ENCODE results near the gene NRG2. TPM values are rescaled to one million over a fixed set of nuclear protein-coding genes. Genes with fewer than 3 reads are reported as not detected.

The NRG2 gene
- total RNA-seq, 1 experiment from 2014 or later, result 0.91 TPM

- TF ChIP-seq, protein P1, sequence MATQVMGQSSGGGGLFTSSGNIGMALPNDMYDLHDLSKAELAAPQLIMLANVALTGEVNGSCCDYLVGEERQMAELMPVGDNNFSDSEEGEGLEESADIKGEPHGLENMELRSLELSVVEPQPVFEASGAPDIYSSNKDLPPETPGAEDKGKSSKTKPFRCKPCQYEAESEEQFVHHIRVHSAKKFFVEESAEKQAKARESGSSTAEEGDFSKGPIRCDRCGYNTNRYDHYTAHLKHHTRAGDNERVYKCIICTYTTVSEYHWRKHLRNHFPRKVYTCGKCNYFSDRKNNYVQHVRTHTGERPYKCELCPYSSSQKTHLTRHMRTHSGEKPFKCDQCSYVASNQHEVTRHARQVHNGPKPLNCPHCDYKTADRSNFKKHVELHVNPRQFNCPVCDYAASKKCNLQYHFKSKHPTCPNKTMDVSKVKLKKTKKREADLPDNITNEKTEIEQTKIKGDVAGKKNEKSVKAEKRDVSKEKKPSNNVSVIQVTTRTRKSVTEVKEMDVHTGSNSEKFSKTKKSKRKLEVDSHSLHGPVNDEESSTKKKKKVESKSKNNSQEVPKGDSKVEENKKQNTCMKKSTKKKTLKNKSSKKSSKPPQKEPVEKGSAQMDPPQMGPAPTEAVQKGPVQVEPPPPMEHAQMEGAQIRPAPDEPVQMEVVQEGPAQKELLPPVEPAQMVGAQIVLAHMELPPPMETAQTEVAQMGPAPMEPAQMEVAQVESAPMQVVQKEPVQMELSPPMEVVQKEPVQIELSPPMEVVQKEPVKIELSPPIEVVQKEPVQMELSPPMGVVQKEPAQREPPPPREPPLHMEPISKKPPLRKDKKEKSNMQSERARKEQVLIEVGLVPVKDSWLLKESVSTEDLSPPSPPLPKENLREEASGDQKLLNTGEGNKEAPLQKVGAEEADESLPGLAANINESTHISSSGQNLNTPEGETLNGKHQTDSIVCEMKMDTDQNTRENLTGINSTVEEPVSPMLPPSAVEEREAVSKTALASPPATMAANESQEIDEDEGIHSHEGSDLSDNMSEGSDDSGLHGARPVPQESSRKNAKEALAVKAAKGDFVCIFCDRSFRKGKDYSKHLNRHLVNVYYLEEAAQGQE (IDR thresholded peaks at IDR 0.05; ENCODE audit: low read depth), result no peak
- TF ChIP-seq EZH2 (IDR thresholded peaks at IDR 0.05), result no peak
Measured at GRCh38 chr5:139949710-139950109, 93.4 kb downstream of the NRG2 start (continued).

- no peak for ATAC-seq
- H3K27ac ChIP-seq (ENCODE audit: low read depth, low read length), result no peak overlapping the region
- ChIA-PET POLR2A (no interaction called here), RAD21 (ENCODE audit: low non-redundant PET in 1 of 2, low total read pairs in 2 of 2, uncharacterized antibody in 2 of 2, unreplicated experiment in 2 of 2) (no interaction called here), CTCF (no interaction called here)
- no peaks in the 10 kb centered on the region for H3K4me1 ChIP-seq (ENCODE audit: control insufficient read depth in 1 of 2, insufficient read depth in 2 of 2, low read length in 2 of 2)
- intact Hi-C loops (cut with micrococcal nuclease), result no loop called here
- BruUV-seq (replicated peaks), result no TSS peak
- no peaks in the 10 kb centered on the region for H4K20me1 ChIP-seq (ENCODE audit: insufficient read depth)
- H2AFZ ChIP-seq (ENCODE audit: low read depth, low read length, poor library complexity, severe bottlenecking), result no peak overlapping the region
- DNase-seq (ENCODE audit: low read depth, low spot score), result no peak
- no peaks in the 10 kb centered on the region for H3K36me3 ChIP-seq (ENCODE audit: control insufficient read depth in 1 of 2, insufficient read depth in 2 of 2, low read length in 2 of 2)
- no peak overlapping the region for H3K4me3 ChIP-seq (replicated peaks in 1 of 2; ENCODE audit: low read depth in 1 of 2, low read length in 2 of 2)
- peaks cover 39% of the 10 kb centered on the region for H3K27me3 ChIP-seq (ENCODE audit: insufficient read depth, low read length)
- H3K79me2 ChIP-seq (ENCODE audit: insufficient read depth, low read length), result no peaks in the 10 kb centered on the region
- H3K9me2 ChIP-seq (ENCODE audit: insufficient read depth), result no peaks in the 10 kb centered on the region
- no peak overlapping the region for H3K9ac ChIP-seq (ENCODE audit: low read length)
- H3K9me3 ChIP-seq (ENCODE audit: control insufficient read depth in 1 of 2, insufficient read depth in 1 of 2, low read depth in 1 of 2, low read length in 2 of 2), result no peaks in the 10 kb centered on the region
- H3K4me2 ChIP-seq (ENCODE audit: low read length), result no peak overlapping the region
- TF ChIP-seq, protein P2, sequence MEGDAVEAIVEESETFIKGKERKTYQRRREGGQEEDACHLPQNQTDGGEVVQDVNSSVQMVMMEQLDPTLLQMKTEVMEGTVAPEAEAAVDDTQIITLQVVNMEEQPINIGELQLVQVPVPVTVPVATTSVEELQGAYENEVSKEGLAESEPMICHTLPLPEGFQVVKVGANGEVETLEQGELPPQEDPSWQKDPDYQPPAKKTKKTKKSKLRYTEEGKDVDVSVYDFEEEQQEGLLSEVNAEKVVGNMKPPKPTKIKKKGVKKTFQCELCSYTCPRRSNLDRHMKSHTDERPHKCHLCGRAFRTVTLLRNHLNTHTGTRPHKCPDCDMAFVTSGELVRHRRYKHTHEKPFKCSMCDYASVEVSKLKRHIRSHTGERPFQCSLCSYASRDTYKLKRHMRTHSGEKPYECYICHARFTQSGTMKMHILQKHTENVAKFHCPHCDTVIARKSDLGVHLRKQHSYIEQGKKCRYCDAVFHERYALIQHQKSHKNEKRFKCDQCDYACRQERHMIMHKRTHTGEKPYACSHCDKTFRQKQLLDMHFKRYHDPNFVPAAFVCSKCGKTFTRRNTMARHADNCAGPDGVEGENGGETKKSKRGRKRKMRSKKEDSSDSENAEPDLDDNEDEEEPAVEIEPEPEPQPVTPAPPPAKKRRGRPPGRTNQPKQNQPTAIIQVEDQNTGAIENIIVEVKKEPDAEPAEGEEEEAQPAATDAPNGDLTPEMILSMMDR (IDR thresholded peaks at IDR 0.05 in 2 of 3, conservative IDR thresholded peaks at IDR 0.05 in 1 of 3; ENCODE audit: borderline replicate concordance in 1 of 3, insufficient read depth in 1 of 3, low read depth in 2 of 3, low read length in 2 of 3), result no peak
- TF ChIP-seq SIN3A (IDR thresholded peaks at IDR 0.05; ENCODE audit: low read depth), result no peak
- TF ChIP-seq EZH2phosphoT487 (IDR thresholded peaks at IDR 0.05; ENCODE audit: borderline replicate concordance), result no peak
- TF ChIP-seq TCF7L2 (IDR thresholded peaks at IDR 0.05; ENCODE audit: borderline replicate concordance, extremely low read depth, insufficient read depth, insufficient read length), result no peak
- no peak for TF ChIP-seq EZH2 (IDR thresholded peaks at IDR 0.05)
- TF ChIP-seq SP1 (IDR thresholded peaks at IDR 0.05; ENCODE audit: low read depth), result no peak
- no peak for TF ChIP-seq POLR2A (IDR thresholded peaks at IDR 0.05; ENCODE audit: borderline replicate concordance, extremely low read depth, insufficient read depth, insufficient read length)
- TF ChIP-seq, protein P3, sequence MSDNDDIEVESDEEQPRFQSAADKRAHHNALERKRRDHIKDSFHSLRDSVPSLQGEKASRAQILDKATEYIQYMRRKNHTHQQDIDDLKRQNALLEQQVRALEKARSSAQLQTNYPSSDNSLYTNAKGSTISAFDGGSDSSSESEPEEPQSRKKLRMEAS (IDR thresholded peaks at IDR 0.05), result no peak
- TF ChIP-seq YY1 (IDR thresholded peaks at IDR 0.05; ENCODE audit: extremely low read depth, insufficient replicate concordance, low read depth, low read length), result no peak
- no peak for TF ChIP-seq RAD21 (IDR thresholded peaks at IDR 0.05; ENCODE audit: low read depth)
- TF ChIP-seq CEBPB (IDR thresholded peaks at IDR 0.05; ENCODE audit: low read depth), result no peak
- TF ChIP-seq, protein P1 (IDR thresholded peaks at IDR 0.05; ENCODE audit: low read depth), result no peak
- TF ChIP-seq ATF3 (IDR thresholded peaks at IDR 0.05), result no peak
- no peak for TF ChIP-seq ZNF274 (IDR thresholded peaks at IDR 0.05; ENCODE audit: low read depth, low read length)
- TF ChIP-seq FOSL1 (IDR thresholded peaks at IDR 0.05; ENCODE audit: low read depth), result no peak
- TF ChIP-seq JUND (IDR thresholded peaks at IDR 0.05), result no peak
- TF ChIP-seq ELF1 (IDR thresholded peaks at IDR 0.05; ENCODE audit: borderline replicate concordance, low read depth), result no peak
Measured at GRCh38 chr5:139947727-139948126, 95.4 kb downstream of the NRG2 start.
